GM12878 (cell line): ENCODE measurements around the gene ABCG1. TPM values are rescaled to one million over a fixed set of nuclear protein-coding genes. Genes with fewer than 3 reads are reported as not detected.

ENCODE experiments used
- ATAC-seq: fragments of 200-7000 bp; cut with Tn5 transposase; 3 replicates; pipeline ENCODE4 v1.9.1; 2020; ENCODE audit warnings: mild to moderate bottlenecking, moderate library complexity
- BruUV-seq: library from RNA; stranded (reverse); fragments of 400-500 nt; replicated peaks from 2 replicates; lab custom pipeline; 2021; lab: Mats Ljungman, UMichigan
- CTCF ChIA-PET: fragments of 300-600 bp; sonication (Branson Sonifier 250); formaldehyde crosslinking; extraction: SDS; loops from one replicate; lab custom pipeline; 2021; ENCODE audit warnings: inconsistent platforms; lab: Yijun Ruan, JAX
- POLR2A ChIA-PET: fragments of 350-600 bp; formaldehyde crosslinking; extraction: SDS; loops from one replicate; lab custom pipeline; 2021; ENCODE audit warnings: inconsistent platforms; lab: Charles Lee
- RAD21 ChIA-PET: fragments of 300-600 bp; sonication (Branson Sonifier 250); formaldehyde crosslinking; loops from one replicate; lab custom pipeline; 2023; ENCODE audit warnings: antibody characterized with exemption; ENCODE audit not compliant: unreplicated experiment; lab: Charles Lee
- SMC1A ChIA-PET: fragments of 300-600 bp; sonication (Branson Sonifier 250); formaldehyde crosslinking; loops from one replicate; lab custom pipeline; 2023; ENCODE audit not compliant: unreplicated experiment, uncharacterized antibody; lab: Charles Lee
- DNase-seq: peaks from one replicate; pipeline ENCODE4 v3.0.0-alpha.2; 2011; ENCODE audit warnings: low read depth, low spot score
- FAIRE-seq: peaks from 3 replicates; lab custom pipeline; 2011; peaks lifted over from hg19 to GRCh38; lab: Jason Lieb, UNC
- H2AFZ ChIP-seq: 2 replicates; pipeline ENCODE4 v1.6.0; 2011; ENCODE audit warnings: low read depth, low read length, control low read depth; ENCODE audit not compliant: control insufficient read depth
- H3K27ac ChIP-seq: 2 replicates; pipeline ENCODE4 v1.5.1; 2011; ENCODE audit warnings: control low read depth; ENCODE audit not compliant: control insufficient read depth, insufficient read depth
- H3K27me3 ChIP-seq, 2 experiments: replicated peaks in 1 of 2; 2 replicates each; pipeline versions ENCODE4 v1.6.0 to v1.6.1; 2011; ENCODE audit warnings: low read length in 1 of 2; ENCODE audit not compliant: control insufficient read depth in 2 of 2, insufficient read depth in 2 of 2
- H3K36me3 ChIP-seq, 2 experiments: 2 replicates each; pipeline ENCODE4 v1.5.1; 2011; ENCODE audit warnings: low read length in 1 of 2; ENCODE audit not compliant: control insufficient read depth in 2 of 2, insufficient read depth in 2 of 2
- H3K4me1 ChIP-seq: 2 replicates; pipeline ENCODE4 v1.6.1; 2011; ENCODE audit warnings: mild to moderate bottlenecking, low read length, moderate library complexity, mixed read lengths; ENCODE audit not compliant: control insufficient read depth, insufficient read depth
- H3K4me2 ChIP-seq: 2 replicates; pipeline ENCODE4 v1.6.0; 2011; ENCODE audit warnings: control low read depth; ENCODE audit not compliant: control insufficient read depth, insufficient read depth
- H3K4me3 ChIP-seq: fragments of 200-600 bp; sonication (generic); 2 replicates; pipeline ENCODE4 v1.5.1; 2016
- H3K79me2 ChIP-seq: 2 replicates; pipeline ENCODE4 v1.6.0; 2011; ENCODE audit warnings: low read length; ENCODE audit not compliant: control insufficient read depth, insufficient read depth
- H3K9ac ChIP-seq: 2 replicates; pipeline ENCODE4 v1.8.0; 2011; ENCODE audit warnings: low read length, control low read depth, mixed read lengths; ENCODE audit not compliant: control insufficient read depth, insufficient read depth
- H3K9me3 ChIP-seq: replicated peaks from 3 replicates; pipeline ENCODE4 v1.5.1; 2011; ENCODE audit warnings: mild to moderate bottlenecking, low read length; ENCODE audit not compliant: control insufficient read depth, insufficient read depth
- H4K20me1 ChIP-seq: 2 replicates; pipeline ENCODE4 v1.6.0; 2011; ENCODE audit not compliant: control insufficient read depth, insufficient read depth
- ATF7 ChIP-seq: fragments of 450-650 bp; IDR thresholded peaks from 2 replicates; pipeline ENCODE4 v1.6.1; 2016; ENCODE audit warnings: low read depth, mild to moderate bottlenecking
- PAX8 ChIP-seq: fragments of 450-650 bp; IDR thresholded peaks from 2 replicates; pipeline ENCODE4 v1.6.1; 2017; ENCODE audit warnings: mild to moderate bottlenecking, moderate library complexity
- RAD51 ChIP-seq: fragments of 450-650 bp; IDR thresholded peaks from 2 replicates; pipeline ENCODE4 v1.6.1; 2016; ENCODE audit warnings: moderate library complexity, mild to moderate bottlenecking, inconsistent platforms
- SUPT20H ChIP-seq: IDR thresholded peaks from 2 replicates; pipeline ENCODE4 v1.6.1; 2011; ENCODE audit warnings: low read depth, mild to moderate bottlenecking, low read length, moderate library complexity, borderline replicate concordance; ENCODE audit not compliant: control insufficient read depth
- SUZ12 ChIP-seq: fragments of 200-600 bp; sonication (generic); IDR thresholded peaks from one replicate; pipeline ENCODE4 v1.6.1; 2018; ENCODE audit warnings: antibody characterized with exemption, mild to moderate bottlenecking; ENCODE audit not compliant: unreplicated experiment
- ZNF622 ChIP-seq: fragments of 450-650 bp; IDR thresholded peaks from 2 replicates; pipeline ENCODE4 v1.6.1; 2017; ENCODE audit warnings: mild to moderate bottlenecking, inconsistent platforms
- ZNF687 ChIP-seq: fragments of 450-650 bp; IDR thresholded peaks from 2 replicates; pipeline ENCODE4 v1.6.1; 2017; ENCODE audit warnings: mild to moderate bottlenecking, moderate library complexity
- WGBS: methylation state at CpG from one replicate; pipeline ENCODE4 v1.1.6; 2016; ENCODE audit warnings: low lambda C conversion rate; ENCODE audit not compliant: insufficient replicate concordance, insufficient coverage; ENCODE audit errors: missing lambda C conversion rate; 5-methylcytosine and 5-hydroxymethylcytosine counted together
- in situ Hi-C: fragments of 300-500 bp; cut with MboI; formaldehyde crosslinking; loops from 9 replicates; pipeline ENCODE4 v1.14.3; 2018; ENCODE audit warnings: mixed read lengths
- intact Hi-C: fragments of 100-400 bp; cut with micrococcal nuclease; formaldehyde crosslinking; loops from one replicate; pipeline ENCODE4 v1.14.2; 2022; ENCODE audit not compliant: unreplicated experiment
- polyA plus RNA-seq, 11 experiments: library from polyadenylated mRNA; depleted of rRNA in 4 of 11; unstranded in 6 of 11; stranded (reverse) in 5 of 11; fragments of >200 nt; fragmentation: Nextera tagmentation in 4 of 11; fragmentation: Illumina TruSeq in 1 of 11; extraction: Ambion mirVana in 4 of 11; extraction: Trizol in 1 of 11; gene quantifications; 1 replicate in 1 of 11; 2 replicates in 10 of 11; pipeline versions ENCODE4 v1.2.1 to v1.2.3, GENCODE V29; 2011 to 2016; ENCODE audit warnings: inconsistent platforms in 2 of 11, missing spikeins in 2 of 11, low read depth in 1 of 11
- total RNA-seq, 4 experiments: library from RNA; depleted of rRNA in 3 of 4; stranded (reverse); fragments of >200 nt in 3 of 4; fragmentation: Illumina TruSeq in 1 of 4; extraction: Trizol in 1 of 4; gene quantifications; 2 replicates each; pipeline versions ENCODE4 v1.2.1 to v1.2.3, GENCODE V29; 2013 to 2021
- TF ChIP-seq, protein P1 (sequence below): fragments of 150-350 bp; IDR thresholded peaks from 2 replicates; pipeline ENCODE4 v1.6.1; 2014; ENCODE audit warnings: mild to moderate bottlenecking, low read depth, low read length

ABCG1 gene
- total and polyA plus RNA-seq, 10 of the 15 experiments (the other 5 are each of a cell fraction or from before 2014, with no cell fraction given), result 0.59 to 19.3 (median 5.7) TPM

GRCh38 chr21:42308161-42308913, 89.4 kb downstream of the ABCG1 start:
- H3K79me2 ChIP-seq, result no peaks in the 10 kb centered on the region
- H3K4me1 ChIP-seq, result no peaks in the 10 kb centered on the region
- no peaks in the 10 kb centered on the region for H3K36me3 ChIP-seq
- no peak overlapping the region for H3K4me2 ChIP-seq
- no peaks in the 10 kb centered on the region for H3K9me3 ChIP-seq
- no peak for ATAC-seq
- TF ChIP-seq SUZ12 (no peak), RAD51 (no peak), SUPT20H (no peak), ZNF622 (no peak), ATF7 (no peak), PAX8 (no peak), ZNF687 (no peak)
- TF ChIP-seq, protein P1, sequence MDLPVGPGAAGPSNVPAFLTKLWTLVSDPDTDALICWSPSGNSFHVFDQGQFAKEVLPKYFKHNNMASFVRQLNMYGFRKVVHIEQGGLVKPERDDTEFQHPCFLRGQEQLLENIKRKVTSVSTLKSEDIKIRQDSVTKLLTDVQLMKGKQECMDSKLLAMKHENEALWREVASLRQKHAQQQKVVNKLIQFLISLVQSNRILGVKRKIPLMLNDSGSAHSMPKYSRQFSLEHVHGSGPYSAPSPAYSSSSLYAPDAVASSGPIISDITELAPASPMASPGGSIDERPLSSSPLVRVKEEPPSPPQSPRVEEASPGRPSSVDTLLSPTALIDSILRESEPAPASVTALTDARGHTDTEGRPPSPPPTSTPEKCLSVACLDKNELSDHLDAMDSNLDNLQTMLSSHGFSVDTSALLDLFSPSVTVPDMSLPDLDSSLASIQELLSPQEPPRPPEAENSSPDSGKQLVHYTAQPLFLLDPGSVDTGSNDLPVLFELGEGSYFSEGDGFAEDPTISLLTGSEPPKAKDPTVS, result no peak
- WGBS, result 32% methylated on average over 17 of the region's 17 CpGs
- H3K4me3 ChIP-seq, result no peak overlapping the region
- BruUV-seq, result no TSS peak
- FAIRE-seq, result no peak
- ChIA-PET RAD21 (interaction anchor here (1.0 to 3.1 kb wide), 6 partner anchors 50 to 229 kb away, joined by 3 to 45 read pairs (median 3); no protein-coding TSS in a partner anchor), CTCF (interaction anchor here (0.7 to 4.8 kb wide), 17 partner anchors 12 to 585 kb away, joined by 3 to 68 read pairs (median 5); no protein-coding TSS in a partner anchor), POLR2A (interaction anchor here (0.8 kb wide), 1 partner anchor 155 kb away, joined by 3 read pairs; no protein-coding TSS in a partner anchor), SMC1A (interaction anchor here (0.8 to 4.1 kb wide), 9 partner anchors 7 to 227 kb away, joined by 3 to 28 read pairs (median 3); no protein-coding TSS in a partner anchor)
- H4K20me1 ChIP-seq, result no peaks in the 10 kb centered on the region
- no peaks in the 10 kb centered on the region for H3K27me3 ChIP-seq
- H3K9ac ChIP-seq, result no peak overlapping the region
- H2AFZ ChIP-seq, result no peak overlapping the region
- in situ Hi-C loops (loop anchor here (5.0 kb wide), 2 partner anchors 139 to 229 kb away; no protein-coding TSS in a partner anchor), intact Hi-C loops (loop anchor here (1.0 kb wide), 1 partner anchor 142 kb away; no protein-coding TSS in a partner anchor)
- DNase-seq, result no peak
- no peak overlapping the region for H3K27ac ChIP-seq
